Activated B cell treated with CpG ODN at 0.5 μM for 24 hours (primary cell): ENCODE results near the gene BCR. TPM values are rescaled to one million over a fixed set of nuclear protein-coding genes. Genes with fewer than 3 reads are reported as not detected.

Experiments used
- ATAC-seq: fragments of 200-7000 bp; cut with Tn5 transposase; one replicate; pipeline ENCODE4 v1.10.0; 2021; ENCODE audit warnings: low read depth, mild to moderate bottlenecking, moderate library complexity
- CTCF ChIA-PET: fragments of 350-600 bp; sonication (Branson Sonifier 250); formaldehyde crosslinking; loops from one replicate; lab custom pipeline; 2021; ENCODE audit warnings: antibody characterized with exemption; lab: Charles Lee
- POLR2A ChIA-PET: fragments of 350-600 bp; sonication (Branson Sonifier 250); formaldehyde crosslinking; loops from one replicate; lab custom pipeline; 2021; ENCODE audit warnings: antibody characterized with exemption; lab: Charles Lee
- DNase-seq: peaks from one replicate; pipeline ENCODE4 v3.0.0; 2022
- H3K27ac Mint-ChIP-seq: one replicate; pipeline ENCODE4 v1.8.0; 2020; ENCODE audit warnings: mixed read lengths
- H3K27me3 Mint-ChIP-seq: one replicate; pipeline ENCODE4 v1.8.0; 2021; ENCODE audit warnings: mixed read lengths
- H3K36me3 Mint-ChIP-seq: one replicate; pipeline ENCODE4 v1.8.0; 2021; ENCODE audit warnings: low read depth, mixed read lengths
- H3K4me1 Mint-ChIP-seq: one replicate; pipeline ENCODE4 v1.8.0; 2021; ENCODE audit warnings: mixed read lengths
- H3K4me3 Mint-ChIP-seq: one replicate; pipeline ENCODE4 v1.8.0; 2020; ENCODE audit warnings: mild to moderate bottlenecking, mixed read lengths
- H3K9me3 Mint-ChIP-seq: one replicate; pipeline ENCODE4 v1.8.0; 2020; ENCODE audit warnings: mixed read lengths
- CTCF ChIP-seq: fragments of 200-600 bp; IDR thresholded peaks from one replicate; pipeline ENCODE4 v1.8.0; 2022; ENCODE audit warnings: antibody characterized with exemption, mild to moderate bottlenecking
- intact Hi-C: fragments of 100-400 bp; cut with micrococcal nuclease; formaldehyde crosslinking; loops from one replicate; pipeline ENCODE4 v1.15.1; 2024
- total RNA-seq: library from RNA; stranded (reverse); gene quantifications from 2 replicates; pipeline ENCODE4 v1.2.3, GENCODE V29; 2022

Gene BCR
- total RNA-seq, 1 donor from 2014 or later = 20.9 TPM

GRCh38 chr22:23245045-23245798, 64.9 kb downstream of the BCR start:
- ATAC-seq (no peak), DNase-seq (no peak)
- no peaks in the 10 kb centered on the region for H3K27me3 Mint-ChIP-seq
- no peak overlapping the region for H3K27ac Mint-ChIP-seq
- intact Hi-C loops = no loop called here
- H3K4me3 Mint-ChIP-seq = no peak overlapping the region
- peaks cover 54% of the 10 kb centered on the region for H3K4me1 Mint-ChIP-seq
- no peaks in the 10 kb centered on the region for H3K9me3 Mint-ChIP-seq
- ChIA-PET CTCF (no interaction called here), POLR2A (no interaction called here)
- TF ChIP-seq CTCF = no peak
- H3K36me3 Mint-ChIP-seq = no peaks in the 10 kb centered on the region

GRCh38 chr22:23245799-23246136, 65.5 kb downstream of the BCR start:
- ATAC-seq = no peak
- POLR2A ChIA-PET = no interaction called here
- Mint-ChIP-seq H3K4me1 (peaks cover 51% of the 10 kb centered on the region), H3K4me3 (no peak overlapping the region), H3K27ac (no peak overlapping the region), H3K9me3 (no peaks in the 10 kb centered on the region), H3K27me3 (no peaks in the 10 kb centered on the region), H3K36me3 (no peaks in the 10 kb centered on the region)
- intact Hi-C loops = no loop called here
- CTCF ChIA-PET = no interaction called here
- DNase-seq = no peak
- TF ChIP-seq CTCF = no peak

GRCh38 chr22:23246982-23247766, 66.9 kb downstream of the BCR start:
- DNase-seq (no peak), ATAC-seq (no peak)
- intact Hi-C loops = no loop called here
- H3K36me3 Mint-ChIP-seq = no peaks in the 10 kb centered on the region
- CTCF ChIA-PET = no interaction called here
- H3K4me3 Mint-ChIP-seq = no peak overlapping the region
- POLR2A ChIA-PET = no interaction called here
- H3K27ac Mint-ChIP-seq = no peak overlapping the region
- TF ChIP-seq CTCF = no peak
- no peaks in the 10 kb centered on the region for H3K9me3 Mint-ChIP-seq
- H3K27me3 Mint-ChIP-seq = no peaks in the 10 kb centered on the region
- H3K4me1 Mint-ChIP-seq = peaks cover 38% of the 10 kb centered on the region

GRCh38 chr22:23248583-23248982, 68.3 kb downstream of the BCR start:
- Mint-ChIP-seq H3K27me3 (no peaks in the 10 kb centered on the region), H3K27ac (no peak overlapping the region), H3K36me3 (no peaks in the 10 kb centered on the region), H3K4me3 (no peak overlapping the region), H3K4me1 (peaks cover 24% of the 10 kb centered on the region), H3K9me3 (no peaks in the 10 kb centered on the region)
- DNase-seq = no peak
- TF ChIP-seq CTCF = no peak
- CTCF ChIA-PET = no interaction called here
- intact Hi-C loops = no loop called here
- no peak for ATAC-seq
- POLR2A ChIA-PET = interaction anchor here (0.7 kb wide), 1 partner anchor 177 kb away, joined by 3 read pairs; no protein-coding TSS in a partner anchor

GRCh38 chr22:23250056-23250784, 69.9 kb downstream of the BCR start:
- intact Hi-C loops = no loop called here
- POLR2A ChIA-PET = no interaction called here
- no peak overlapping the region for H3K27ac Mint-ChIP-seq
- DNase-seq = no peak
- H3K27me3 Mint-ChIP-seq = no peaks in the 10 kb centered on the region
- H3K36me3 Mint-ChIP-seq = peaks cover 14% of the 10 kb centered on the region
- H3K4me3 Mint-ChIP-seq = no peak overlapping the region
- H3K4me1 Mint-ChIP-seq = peaks cover 15% of the 10 kb centered on the region
- CTCF ChIA-PET = interaction anchor here (1.1 kb wide), 1 partner anchor 32 kb away, joined by 3 read pairs; no protein-coding TSS in a partner anchor
- no peaks in the 10 kb centered on the region for H3K9me3 Mint-ChIP-seq
- TF ChIP-seq CTCF = no peak
- ATAC-seq = no peak
